Endothelial cell of umbilical vein (primary cell): ENCODE results near the gene INSRR. TPM values are rescaled to one million over a fixed set of nuclear protein-coding genes. Genes with fewer than 3 reads are reported as not detected.
A peak's percentile ranks its signal among the peaks of the same experiment; 100 is the strongest.

Experiments
- BruUV-seq: library from RNA; stranded (reverse); fragments of 400-500 nt; replicated peaks from 2 replicates; lab custom pipeline; 2021; lab: Mats Ljungman, UMichigan
- CTCF ChIA-PET: fragments of 300-600, 350-600 bp; sonication (Branson Sonifier 250); formaldehyde crosslinking; loops from one replicate; lab custom pipeline; 2021; ENCODE audit warnings: antibody characterized with exemption, inconsistent platforms; lab: Charles Lee
- POLR2A ChIA-PET: fragments of 300-600, 350-600 bp; sonication (Branson Sonifier 250); formaldehyde crosslinking; loops from one replicate; lab custom pipeline; 2021; ENCODE audit warnings: antibody characterized with exemption, inconsistent platforms; lab: Charles Lee
- DNase-seq: peaks from one replicate; pipeline ENCODE4 v3.0.0-alpha.2; 2011; ENCODE audit warnings: low read depth, low spot score
- FAIRE-seq: peaks from 2 replicates; lab custom pipeline; 2011; peaks lifted over from hg19 to GRCh38; lab: Jason Lieb, UNC
- H2AFZ ChIP-seq: 2 replicates; pipeline ENCODE4 v1.6.0; 2012; ENCODE audit warnings: low read depth, low read length, control low read depth, inconsistent platforms
- H3K27ac ChIP-seq: 2 replicates; pipeline ENCODE4 v1.5.1; 2011; ENCODE audit warnings: low read depth, mild to moderate bottlenecking, control low read depth, low read length, moderate library complexity; ENCODE audit not compliant: insufficient read depth
- H3K27me3 ChIP-seq, 2 experiments: 2 replicates each; pipeline versions ENCODE4 v1.6.0 to v1.6.1; 2011; ENCODE audit warnings: low read length in 2 of 2, mixed read lengths in 1 of 2; ENCODE audit not compliant: control insufficient read depth in 2 of 2, insufficient read depth in 2 of 2
- H3K36me3 ChIP-seq, 2 experiments: 2 replicates in 1 of 2; 3 replicates in 1 of 2; pipeline ENCODE4 v1.5.1; 2011; ENCODE audit warnings: low read length in 2 of 2, mild to moderate bottlenecking in 1 of 2, moderate library complexity in 1 of 2; ENCODE audit not compliant: control insufficient read depth in 2 of 2, insufficient read depth in 2 of 2; ENCODE audit errors: extremely low read depth in 1 of 2
- H3K4me1 ChIP-seq: 3 replicates; pipeline ENCODE4 v1.5.1; 2011; ENCODE audit warnings: mild to moderate bottlenecking, low read length; ENCODE audit not compliant: control insufficient read depth, insufficient read depth; ENCODE audit errors: extremely low read depth
- H3K4me2 ChIP-seq: 2 replicates; pipeline ENCODE4 v1.6.1; 2011; ENCODE audit warnings: low read length, control low read depth, mixed read lengths; ENCODE audit not compliant: insufficient read depth
- H3K4me3 ChIP-seq, 3 experiments: fragments of 200-600 bp in 1 of 3; sonication (generic), shearing (Covaris generic) in 1 of 3; replicated peaks in 1 of 3; 2 replicates each; pipeline ENCODE4 v1.5.1; 2011 to 2016; ENCODE audit warnings: control low read depth in 3 of 3, low read length in 3 of 3, mild to moderate bottlenecking in 2 of 3, inconsistent platforms in 1 of 3, low read depth in 1 of 3, moderate library complexity in 1 of 3; ENCODE audit not compliant: insufficient read depth in 1 of 3
- H3K79me2 ChIP-seq: 2 replicates; pipeline ENCODE4 v1.6.0; 2012; ENCODE audit warnings: low read length, inconsistent platforms; ENCODE audit not compliant: control insufficient read depth, insufficient read depth
- H3K9ac ChIP-seq: replicated peaks from 2 replicates; pipeline ENCODE3; 2011; ENCODE audit warnings: low read length, control low read depth; ENCODE audit not compliant: insufficient read depth; ENCODE audit errors: extremely low read depth
- H3K9me1 ChIP-seq: replicated peaks from 3 replicates; pipeline ENCODE4 v1.6.0; 2011; ENCODE audit warnings: mild to moderate bottlenecking, low read length; ENCODE audit not compliant: control insufficient read depth, insufficient read depth; ENCODE audit errors: extremely low read depth
- H3K9me3 ChIP-seq: replicated peaks from 2 replicates; pipeline ENCODE4 v1.5.1; 2012; ENCODE audit warnings: low read length, inconsistent platforms; ENCODE audit not compliant: control insufficient read depth, insufficient read depth
- H4K20me1 ChIP-seq: replicated peaks from 2 replicates; pipeline ENCODE3; 2011; ENCODE audit warnings: mild to moderate bottlenecking, low read length; ENCODE audit not compliant: control insufficient read depth, insufficient read depth; ENCODE audit errors: extremely low read depth
- MAX ChIP-seq: IDR thresholded peaks from 2 replicates; pipeline ENCODE4 v1.6.1; 2011; ENCODE audit not compliant: insufficient read depth, insufficient read length
- POLR2A ChIP-seq: IDR thresholded peaks from 2 replicates; pipeline ENCODE4 v1.6.1; 2012; ENCODE audit warnings: low read depth, mild to moderate bottlenecking, control low read depth, low read length
- POLR2AphosphoS5 ChIP-seq: IDR thresholded peaks from 2 replicates; pipeline ENCODE4 v1.6.1; 2012; ENCODE audit warnings: low read depth, mild to moderate bottlenecking, control low read depth, low read length, moderate library complexity; ENCODE audit not compliant: insufficient read depth
- dilution Hi-C: fragments of 300-500 bp; cut with MboI; formaldehyde crosslinking; loops from one replicate; pipeline ENCODE4 v1.15.0; 2019; ENCODE audit warnings: low sequenced_read_pairs; ENCODE audit not compliant: extremely low pct_ligation_motif_present
- intact Hi-C: fragments of 100-400 bp; cut with micrococcal nuclease; formaldehyde crosslinking; loops from one replicate; pipeline ENCODE4 v1.10.0; 2022
- polyA plus RNA-seq, 4 experiments: library from polyadenylated mRNA; depleted of rRNA in 3 of 4; stranded (reverse) in 3 of 4; unstranded in 1 of 4; fragments of >200 nt; gene quantifications; 2 replicates each; pipeline versions ENCODE4 v1.2.1 to v1.2.3, GENCODE V29; 2011 to 2012; ENCODE audit warnings: missing spikeins in 1 of 4
- total RNA-seq: library from RNA; stranded (reverse); gene quantifications from 2 replicates; pipeline ENCODE4 v1.2.3, GENCODE V29; 2021
- TF ChIP-seq, protein P1 (sequence below), 2 donors: IDR thresholded peaks; 1 replicate in 1 of 2; 2 replicates in 1 of 2; pipeline ENCODE4 v1.5.1; 2011; ENCODE audit warnings: low read length in 2 of 2, mild to moderate bottlenecking in 2 of 2, moderate library complexity in 2 of 2, control low read depth in 1 of 2, inconsistent platforms in 1 of 2, low read depth in 1 of 2; ENCODE audit not compliant: insufficient read depth in 1 of 2; ENCODE audit errors: extremely low read depth in 1 of 2

The INSRR gene
- total and polyA plus RNA-seq, 2 donors (not counting 3 experiments of a cell fraction or from before 2014, with no cell fraction given): not detected

DNA sequence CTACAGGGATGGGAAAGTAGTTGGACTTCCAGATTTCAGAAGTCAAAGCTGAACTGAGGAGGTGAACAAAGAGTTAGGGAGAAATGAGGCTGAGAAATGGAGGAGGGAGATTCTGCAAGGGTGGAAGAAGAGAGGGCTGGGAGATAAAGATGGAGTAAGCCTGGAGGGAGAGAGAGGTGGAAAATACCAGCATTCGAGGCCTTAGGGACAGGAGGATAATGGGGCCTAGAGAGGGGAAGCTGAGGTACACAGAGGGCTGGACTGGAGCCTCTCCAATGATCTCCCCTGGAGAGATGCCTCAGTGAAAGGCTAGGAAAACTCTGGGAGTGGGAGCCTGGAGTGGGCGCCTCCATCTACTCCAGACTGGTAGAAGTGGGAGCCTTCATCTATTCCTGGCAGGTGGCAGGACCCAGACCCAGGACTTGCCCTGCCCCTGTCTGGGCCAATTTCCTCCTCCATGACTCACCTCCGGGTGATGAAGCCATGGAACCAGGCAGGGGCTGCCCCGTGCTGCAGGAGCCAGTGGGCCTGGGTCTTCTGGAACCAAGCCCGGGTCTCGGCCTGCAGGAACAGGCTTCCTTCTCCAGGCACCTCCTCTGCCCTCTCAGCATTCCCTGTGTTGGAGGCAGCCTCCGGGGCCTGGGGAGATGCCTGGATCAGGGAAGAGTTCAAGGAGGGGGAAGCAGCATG lies 44.2 kb downstream of the INSRR start:
- dilution Hi-C loops: no loop called here
- Histone ChIP-seq H3K9me1 (no peaks in the 10 kb centered on the region), H3K9ac (no peak overlapping the region), H3K27ac (peak overlapping the region; percentile 51), H3K79me2 (no peaks in the 10 kb centered on the region), H2AFZ (peak overlapping the region; percentile 78), H3K4me1 (peaks cover 33% of the 10 kb centered on the region), H3K27me3 (no peaks in the 10 kb centered on the region), H3K4me3 (no peak overlapping the region), H3K36me3 (no peaks in the 10 kb centered on the region), H3K9me3 (no peaks in the 10 kb centered on the region), H3K4me2 (no peak overlapping the region), H4K20me1 (no peaks in the 10 kb centered on the region)
- TF ChIP-seq POLR2AphosphoS5: peak; percentile 29
- TF ChIP-seq MAX: no peak
- peak; percentile 39 for TF ChIP-seq POLR2A
- TF ChIP-seq, protein P1, sequence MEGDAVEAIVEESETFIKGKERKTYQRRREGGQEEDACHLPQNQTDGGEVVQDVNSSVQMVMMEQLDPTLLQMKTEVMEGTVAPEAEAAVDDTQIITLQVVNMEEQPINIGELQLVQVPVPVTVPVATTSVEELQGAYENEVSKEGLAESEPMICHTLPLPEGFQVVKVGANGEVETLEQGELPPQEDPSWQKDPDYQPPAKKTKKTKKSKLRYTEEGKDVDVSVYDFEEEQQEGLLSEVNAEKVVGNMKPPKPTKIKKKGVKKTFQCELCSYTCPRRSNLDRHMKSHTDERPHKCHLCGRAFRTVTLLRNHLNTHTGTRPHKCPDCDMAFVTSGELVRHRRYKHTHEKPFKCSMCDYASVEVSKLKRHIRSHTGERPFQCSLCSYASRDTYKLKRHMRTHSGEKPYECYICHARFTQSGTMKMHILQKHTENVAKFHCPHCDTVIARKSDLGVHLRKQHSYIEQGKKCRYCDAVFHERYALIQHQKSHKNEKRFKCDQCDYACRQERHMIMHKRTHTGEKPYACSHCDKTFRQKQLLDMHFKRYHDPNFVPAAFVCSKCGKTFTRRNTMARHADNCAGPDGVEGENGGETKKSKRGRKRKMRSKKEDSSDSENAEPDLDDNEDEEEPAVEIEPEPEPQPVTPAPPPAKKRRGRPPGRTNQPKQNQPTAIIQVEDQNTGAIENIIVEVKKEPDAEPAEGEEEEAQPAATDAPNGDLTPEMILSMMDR (IDR thresholded peaks at IDR 0.05; ENCODE audit: extremely low read depth in 1 of 2, insufficient read depth in 1 of 2, low read depth in 1 of 2, low read length in 2 of 2): no peak
- ChIA-PET CTCF (interaction anchor here (0.7 to 5.0 kb wide), 23 partner anchors 7 to 125 kb away, joined by 3 to 67 read pairs (median 5); partner anchors contain the start of genes INSRR, METTL25B and NTRK1), POLR2A (no interaction called here)
- BruUV-seq: TSS peak; percentile 14
- DNase-seq (peak; percentile 26), FAIRE-seq (no peak)
- intact Hi-C loops: loop anchor here (1.0 kb wide), 1 partner anchor 46 kb away; the partner anchor contains the start of gene NTRK1
